Measurements from ENCODE around the gene SLC9C2. TPM values are rescaled to one million over a fixed set of nuclear protein-coding genes. Genes with fewer than 3 reads are reported as not detected.
A peak's percentile ranks its signal among the peaks of the same experiment; 100 is the strongest.

SLC9C2 gene
- total RNA-seq, 1 donor from 2014 or later: 0.51 TPM

GRCh38 chr1:173484276-173484675, 118.6 kb downstream of the SLC9C2 start:
- peaks cover 45% of the 10 kb centered on the region for H3K36me3 Mint-ChIP-seq (ENCODE audit: low read depth, unreplicated experiment)
- TF ChIP-seq, protein P1, sequence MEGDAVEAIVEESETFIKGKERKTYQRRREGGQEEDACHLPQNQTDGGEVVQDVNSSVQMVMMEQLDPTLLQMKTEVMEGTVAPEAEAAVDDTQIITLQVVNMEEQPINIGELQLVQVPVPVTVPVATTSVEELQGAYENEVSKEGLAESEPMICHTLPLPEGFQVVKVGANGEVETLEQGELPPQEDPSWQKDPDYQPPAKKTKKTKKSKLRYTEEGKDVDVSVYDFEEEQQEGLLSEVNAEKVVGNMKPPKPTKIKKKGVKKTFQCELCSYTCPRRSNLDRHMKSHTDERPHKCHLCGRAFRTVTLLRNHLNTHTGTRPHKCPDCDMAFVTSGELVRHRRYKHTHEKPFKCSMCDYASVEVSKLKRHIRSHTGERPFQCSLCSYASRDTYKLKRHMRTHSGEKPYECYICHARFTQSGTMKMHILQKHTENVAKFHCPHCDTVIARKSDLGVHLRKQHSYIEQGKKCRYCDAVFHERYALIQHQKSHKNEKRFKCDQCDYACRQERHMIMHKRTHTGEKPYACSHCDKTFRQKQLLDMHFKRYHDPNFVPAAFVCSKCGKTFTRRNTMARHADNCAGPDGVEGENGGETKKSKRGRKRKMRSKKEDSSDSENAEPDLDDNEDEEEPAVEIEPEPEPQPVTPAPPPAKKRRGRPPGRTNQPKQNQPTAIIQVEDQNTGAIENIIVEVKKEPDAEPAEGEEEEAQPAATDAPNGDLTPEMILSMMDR (IDR thresholded peaks at IDR 0.05; ENCODE audit: unreplicated experiment): no peak
- H3K27ac Mint-ChIP-seq (ENCODE audit: unreplicated experiment): no peak overlapping the region
- no peak for DNase-seq (ENCODE audit: low spot score)
- H3K4me3 Mint-ChIP-seq (ENCODE audit: unreplicated experiment): no peak overlapping the region
- H3K4me1 Mint-ChIP-seq (ENCODE audit: unreplicated experiment): peaks cover 20% of the 10 kb centered on the region
- H3K27me3 Mint-ChIP-seq (ENCODE audit: unreplicated experiment): no peaks in the 10 kb centered on the region
- H3K9me3 Mint-ChIP-seq (ENCODE audit: unreplicated experiment): no peaks in the 10 kb centered on the region

DNA sequence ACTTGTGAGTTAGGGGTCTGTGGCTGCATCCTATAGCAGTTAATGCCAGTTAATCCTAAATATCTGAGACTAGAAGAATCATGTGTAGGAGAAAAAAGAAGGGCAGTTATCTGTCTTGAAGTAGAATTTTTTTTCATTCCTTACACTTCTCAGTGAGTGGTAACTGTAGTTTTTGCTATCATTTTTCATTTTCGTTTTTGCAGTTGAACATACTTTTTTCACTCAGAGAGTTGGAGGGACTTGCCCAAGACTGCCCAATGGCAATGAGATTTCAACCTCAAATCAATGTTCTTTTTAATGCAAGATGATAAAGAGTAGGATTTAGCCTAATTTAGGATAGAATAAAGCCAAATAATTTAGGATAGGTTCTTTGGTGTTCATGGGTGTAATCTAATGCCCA, 120.2 kb downstream of the SLC9C2 start:
- peaks cover 16% of the 10 kb centered on the region for H3K4me1 Mint-ChIP-seq (ENCODE audit: unreplicated experiment)
- H3K27ac Mint-ChIP-seq (ENCODE audit: unreplicated experiment): no peak overlapping the region
- peaks cover 34% of the 10 kb centered on the region for H3K36me3 Mint-ChIP-seq (ENCODE audit: low read depth, unreplicated experiment)
- DNase-seq (ENCODE audit: low spot score): no peak
- peaks cover 2% of the 10 kb centered on the region for H3K27me3 Mint-ChIP-seq (ENCODE audit: unreplicated experiment)
- TF ChIP-seq, protein P1 (IDR thresholded peaks at IDR 0.05; ENCODE audit: unreplicated experiment): no peak
- no peak overlapping the region for H3K4me3 Mint-ChIP-seq (ENCODE audit: unreplicated experiment)
- H3K9me3 Mint-ChIP-seq (ENCODE audit: unreplicated experiment): no peaks in the 10 kb centered on the region

DNA sequence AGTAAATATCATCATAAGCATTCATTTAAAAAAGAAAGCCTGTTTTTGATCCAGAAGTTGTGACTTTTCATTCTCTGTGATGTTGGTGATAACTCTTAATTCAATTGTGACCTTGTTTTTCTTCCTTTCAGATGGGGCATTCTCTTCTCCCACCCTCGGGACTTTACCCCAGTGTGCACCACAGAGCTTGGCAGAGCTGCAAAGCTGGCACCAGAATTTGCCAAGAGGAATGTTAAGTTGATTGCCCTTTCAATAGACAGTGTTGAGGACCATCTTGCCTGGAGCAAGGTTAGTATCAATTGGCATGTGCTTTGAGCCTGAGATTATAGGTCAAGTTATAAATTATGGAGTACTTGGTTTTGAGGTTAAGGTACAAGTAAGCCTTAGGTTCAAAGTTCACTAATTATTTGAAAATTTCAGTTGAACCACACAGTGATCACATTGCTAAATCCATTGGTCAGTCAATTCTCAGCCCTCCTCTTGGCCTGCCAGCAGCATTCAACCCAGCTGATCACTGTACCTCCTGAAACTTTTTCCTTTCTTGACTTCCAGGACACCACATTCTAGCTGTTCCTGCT, 121.6 kb downstream of the SLC9C2 start:
- Mint-ChIP-seq H3K27me3 (ENCODE audit: unreplicated experiment) (peaks cover 2% of the 10 kb centered on the region), H3K4me1 (ENCODE audit: unreplicated experiment) (peaks cover 13% of the 10 kb centered on the region)

GRCh38 chr1:173479649-173480048, 123.2 kb downstream of the SLC9C2 start:
- Mint-ChIP-seq H3K27me3 (ENCODE audit: unreplicated experiment) (peaks cover 2% of the 10 kb centered on the region), H3K27ac (ENCODE audit: unreplicated experiment) (peak overlapping the region; percentile 67), H3K9me3 (ENCODE audit: unreplicated experiment) (no peaks in the 10 kb centered on the region), H3K36me3 (ENCODE audit: low read depth, unreplicated experiment) (peaks cover 17% of the 10 kb centered on the region), H3K4me3 (ENCODE audit: unreplicated experiment) (peak overlapping the region; percentile 43), H3K4me1 (ENCODE audit: unreplicated experiment) (peaks cover 18% of the 10 kb centered on the region)
- no peak for DNase-seq (ENCODE audit: low spot score)
- TF ChIP-seq, protein P1 (IDR thresholded peaks at IDR 0.05; ENCODE audit: unreplicated experiment): no peak

More for the DNA sequence above, 121.6 kb downstream of the SLC9C2 start:
- Mint-ChIP-seq H3K4me3 (ENCODE audit: unreplicated experiment) (no peak overlapping the region), H3K36me3 (ENCODE audit: low read depth, unreplicated experiment) (peaks cover 25% of the 10 kb centered on the region), H3K9me3 (ENCODE audit: unreplicated experiment) (no peaks in the 10 kb centered on the region), H3K27ac (ENCODE audit: unreplicated experiment) (no peak overlapping the region)
- DNase-seq (ENCODE audit: low spot score): no peak
- TF ChIP-seq, protein P1 (IDR thresholded peaks at IDR 0.05; ENCODE audit: unreplicated experiment): no peak

GRCh38 chr1:173478094-173478674, 124.7 kb downstream of the SLC9C2 start:
- Mint-ChIP-seq H3K9me3 (ENCODE audit: unreplicated experiment) (no peaks in the 10 kb centered on the region), H3K36me3 (ENCODE audit: low read depth, unreplicated experiment) (peaks cover 17% of the 10 kb centered on the region), H3K27me3 (ENCODE audit: unreplicated experiment) (peaks cover 2% of the 10 kb centered on the region), H3K4me3 (ENCODE audit: unreplicated experiment) (peak overlapping the region; percentile 90), H3K4me1 (ENCODE audit: unreplicated experiment) (peaks cover 21% of the 10 kb centered on the region), H3K27ac (ENCODE audit: unreplicated experiment) (peak overlapping the region; percentile 77)
- TF ChIP-seq, protein P1 (IDR thresholded peaks at IDR 0.05; ENCODE audit: unreplicated experiment): no peak
- peak; percentile 23 for DNase-seq (ENCODE audit: low spot score)
